HepG2 (cell line): ENCODE results near the gene STIMATE.

ENCODE experiments used
- CEBPB ChIP-seq: IDR thresholded peaks from 2 replicates; pipeline ENCODE4 v1.6.1; 2011; ENCODE audit warnings: low read depth, low read length, improper control_type of control experiment, borderline replicate concordance
- CHCHD3 ChIP-seq: sonication (generic); formaldehyde crosslinking; IDR thresholded peaks from 2 replicates; pipeline ENCODE4 v1.8.0; 2022; ENCODE audit warnings: mild to moderate bottlenecking, missing genetic modification reagents, moderate library complexity
- CHD4 ChIP-seq: fragments of 200-600 bp; sonication (generic); IDR thresholded peaks from 2 replicates; pipeline ENCODE4 v1.7.0; 2017; ENCODE audit warnings: mild to moderate bottlenecking, low read length, borderline replicate concordance
- CTCF ChIP-seq: sonication (generic); formaldehyde crosslinking; IDR thresholded peaks from 2 replicates; pipeline ENCODE4 v1.5.0; 2020; ENCODE audit warnings: mild to moderate bottlenecking, missing genetic modification reagents, moderate library complexity
- HBP1 ChIP-seq: IDR thresholded peaks from 2 replicates; pipeline ENCODE4 v1.6.1; 2016; ENCODE audit warnings: low read depth, control low read depth
- MZF1 ChIP-seq: sonication (generic); formaldehyde crosslinking; IDR thresholded peaks from 2 replicates; pipeline ENCODE4 v1.8.1; 2023; ENCODE audit warnings: mild to moderate bottlenecking, missing genetic modification reagents, borderline replicate concordance
- NCOA2 ChIP-seq: sonication (generic); formaldehyde crosslinking; IDR thresholded peaks from 2 replicates; pipeline ENCODE4 v1.8.0; 2022; ENCODE audit warnings: inconsistent platforms
- PBX3 ChIP-seq: sonication (generic); formaldehyde crosslinking; IDR thresholded peaks from 2 replicates; pipeline ENCODE4 v1.8.1; 2023; ENCODE audit warnings: missing genetic modification reagents, inconsistent platforms, borderline replicate concordance
- POLR2A ChIP-seq, 2 experiments: IDR thresholded peaks; 2 replicates each; pipeline ENCODE4 v1.6.1; 2011; ENCODE audit warnings: low read depth in 2 of 2, low read length in 2 of 2, mild to moderate bottlenecking in 1 of 2, moderate library complexity in 1 of 2; ENCODE audit not compliant: insufficient read depth in 1 of 2
- TAF15 ChIP-seq: fragments of 200-400 bp; formaldehyde crosslinking; IDR thresholded peaks from one replicate; pipeline ENCODE4 v1.6.1; 2018; ENCODE audit warnings: mild to moderate bottlenecking, low read depth, low read length; ENCODE audit not compliant: poor library complexity, severe bottlenecking
- ZNF318 ChIP-seq: sonication (generic); formaldehyde crosslinking; IDR thresholded peaks from 2 replicates; pipeline ENCODE4 v1.4.0; 2020; ENCODE audit warnings: mild to moderate bottlenecking, missing genetic modification reagents

- TF ChIP-seq HBP1 (CRISPR knock-in tag) (no peak), CEBPB (no peak), ZNF318 (no peak), CHD4 (no peak), TAF15 (no peak), PBX3 (CRISPR knock-in tag) (no peak), CTCF (CRISPR knock-in tag) (no peak), CHCHD3 (no peak), MZF1 (CRISPR knock-in tag) (no peak), NCOA2 (CRISPR knock-in tag) (no peak), POLR2A (IDR thresholded peaks at IDR 0.05; ENCODE audit: insufficient read depth in 1 of 2, low read depth in 2 of 2, low read length in 2 of 2) (no peak)
These were observed 6.2 kb downstream of the STIMATE start for GRCh38 chr3:52891164-52891563.
